Lung (tissue), 12 donors: ENCODE measurements around the gene ITPKB. TPM values are rescaled to one million over a fixed set of nuclear protein-coding genes. Genes with fewer than 3 reads are reported as not detected.

Experiments
- ATAC-seq: fragments of 200-7000 bp; cut with Tn5 transposase; one replicate; pipeline ENCODE4 v1.9.1; 2020; ENCODE audit warnings: moderate number of reproducible peaks; ENCODE audit not compliant: insufficient read depth, low FRiP score
- DNase-seq, 3 donors: peaks; one replicate each; pipeline ENCODE4 v3.0.0-alpha.2; 2013 to 2017
- H3K27ac ChIP-seq, 2 donors: one replicate each; pipeline ENCODE4 v1.5.1; 2013; ENCODE audit warnings: mild to moderate bottlenecking in 2 of 2, moderate library complexity in 2 of 2, control low read depth in 1 of 2, inconsistent platforms in 1 of 2, low read depth in 1 of 2, low read length in 1 of 2
- H3K27me3 ChIP-seq, 3 donors: one replicate each; pipeline ENCODE4 v1.5.1; 2013; ENCODE audit warnings: low read length in 2 of 3; ENCODE audit not compliant: control insufficient read depth in 3 of 3, insufficient read depth in 3 of 3
- H3K36me3 ChIP-seq, 4 donors: one replicate each; pipeline ENCODE4 v1.5.1; 2013; ENCODE audit warnings: low read length in 4 of 4, mild to moderate bottlenecking in 1 of 4, moderate library complexity in 1 of 4; ENCODE audit not compliant: control insufficient read depth in 4 of 4, insufficient read depth in 4 of 4
- H3K4me1 ChIP-seq, 5 donors: one replicate each; pipeline ENCODE4 v1.5.1; 2013; ENCODE audit warnings: low read length in 5 of 5, mild to moderate bottlenecking in 2 of 5, moderate library complexity in 1 of 5; ENCODE audit not compliant: control insufficient read depth in 5 of 5, insufficient read depth in 5 of 5
- H3K4me3 ChIP-seq: one replicate; pipeline ENCODE4 v1.5.1; 2013; ENCODE audit warnings: mild to moderate bottlenecking, control low read depth, moderate library complexity
- H3K9ac ChIP-seq, 2 donors: one replicate each; pipeline ENCODE4 v1.5.1; 2013; ENCODE audit warnings: low read length in 2 of 2, control low read depth in 1 of 2; ENCODE audit not compliant: insufficient read depth in 1 of 2
- H3K9me3 ChIP-seq, 4 donors: one replicate each; pipeline ENCODE4 v1.5.1; 2013; ENCODE audit warnings: low read length in 3 of 4, mild to moderate bottlenecking in 1 of 4, moderate library complexity in 1 of 4; ENCODE audit not compliant: control insufficient read depth in 4 of 4, insufficient read depth in 3 of 4
- CTCF ChIP-seq: IDR thresholded peaks from 2 replicates; pipeline ENCODE4 v1.5.1; 2012; ENCODE audit warnings: mild to moderate bottlenecking; ENCODE audit errors: control extremely low read depth, extremely low read depth
- WGBS, 2 donors: extraction: QIAGEN DNeasy Blood & Tissue Kit; methylation state at CpG; one replicate each; pipeline ENCODE4 v1.1.7; 2013; 5-methylcytosine and 5-hydroxymethylcytosine counted together
- polyA plus RNA-seq, 2 donors: library from polyadenylated mRNA; stranded (reverse); fragments of 200-250 nt; gene quantifications; one replicate each; pipeline ENCODE4 v1.2.1, GENCODE V29; 2013
- total RNA-seq, 2 donors: library from RNA; depleted of rRNA in 1 of 2; stranded (reverse); fragments of >200 nt in 1 of 2; gene quantifications; one replicate each; pipeline ENCODE4 v1.2.1, GENCODE V29; 2014 to 2021
- donor health status: control.
- donor health status: control.
- donor health status: Bipolar disorder and iron deficiency.
- donor health status: healthy.
- donor health status: DM: yes; HTN: yes; CAD: no.

ITPKB gene
- total and polyA plus RNA-seq, 4 donors = 9.9 to 46.6 (median 28.1) TPM

DNA sequence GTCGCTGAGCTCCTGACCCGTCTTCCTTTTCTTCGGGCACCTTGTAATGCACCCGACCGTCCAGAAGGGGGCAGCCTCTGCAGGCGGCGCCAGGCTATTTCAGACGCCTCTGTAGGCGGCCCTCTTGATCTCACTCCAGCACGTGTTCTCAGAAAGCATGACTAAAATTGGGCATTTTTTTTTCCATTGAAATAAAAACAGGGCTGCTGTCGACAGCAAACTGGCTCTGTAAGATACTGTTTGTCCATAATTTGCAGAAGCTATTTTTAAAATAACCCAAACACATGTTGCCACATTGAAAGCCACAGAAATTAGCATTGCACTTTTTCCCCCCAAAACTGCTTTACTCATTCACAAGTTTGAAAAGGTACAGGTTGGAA lies 112.5 kb downstream of the ITPKB start:
- Histone ChIP-seq H3K4me1 (no peaks in the 10 kb centered on the region), H3K9me3 (peaks cover 0 to 3% (median 1%) of the 10 kb centered on the region in 4 donors), H3K27me3 (no peaks in the 10 kb centered on the region), H3K4me3 (no peak overlapping the region), H3K9ac (no peak overlapping the region), H3K27ac (no peak overlapping the region), H3K36me3 (no peaks in the 10 kb centered on the region)
- peak; percentile 64 to 74 (median 68) for DNase-seq
- peak; percentile 92 for TF ChIP-seq CTCF
- WGBS, 2 donors = 1 to 2% methylated on average over 11 of the region's 11 CpGs
- ATAC-seq = peak; percentile 91

GRCh38 chr1:226625832-226626576 lies 113.1 kb downstream of the ITPKB start:
- DNase-seq (no peak), ATAC-seq (no peak)
- Histone ChIP-seq H3K4me1 (no peaks in the 10 kb centered on the region), H3K36me3 (no peaks in the 10 kb centered on the region), H3K4me3 (no peak overlapping the region), H3K27me3 (no peaks in the 10 kb centered on the region), H3K9me3 (peaks cover 0 to 3% (median 1%) of the 10 kb centered on the region in 4 donors), H3K27ac (no peak overlapping the region), H3K9ac (no peak overlapping the region)
- TF ChIP-seq CTCF = no peak
- WGBS, 2 donors = 70 to 81% methylated on average over 10 of the region's 10 CpGs

DNA sequence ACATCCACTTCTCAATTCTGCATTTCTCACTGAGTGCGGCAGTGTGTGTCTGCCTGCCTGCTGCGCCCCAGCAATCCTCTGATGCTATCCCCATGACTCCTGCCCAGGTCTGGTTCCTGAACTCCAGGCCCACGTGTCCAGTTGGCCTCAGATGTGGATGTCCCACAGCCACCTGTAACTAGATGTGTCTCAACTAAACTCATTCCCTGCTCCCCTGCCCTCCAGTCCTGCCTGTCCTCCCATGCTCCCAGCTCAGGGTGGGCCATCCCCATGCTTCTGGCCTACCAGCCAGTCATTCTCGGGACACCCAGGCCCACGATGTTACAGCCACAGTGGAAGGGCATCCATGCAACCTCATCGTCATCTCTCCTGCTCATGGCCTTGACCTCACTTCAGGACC lies 113.8 kb downstream of the ITPKB start:
- H3K4me3 ChIP-seq = no peak overlapping the region
- no peak for DNase-seq
- H3K27ac ChIP-seq = no peak overlapping the region
- no peak for TF ChIP-seq CTCF
- ATAC-seq = no peak
- WGBS, 2 donors = 87 to 92% methylated on average over 6 of the region's 6 CpGs
- H3K4me1 ChIP-seq = no peaks in the 10 kb centered on the region
- no peaks in the 10 kb centered on the region for H3K36me3 ChIP-seq
- peaks cover 0 to 3% (median 1%) of the 10 kb centered on the region in 4 donors for H3K9me3 ChIP-seq
- no peak overlapping the region for H3K9ac ChIP-seq
- no peaks in the 10 kb centered on the region for H3K27me3 ChIP-seq
